HCT116 (cell line): ENCODE measurements around the gene DENND5B. TPM values are rescaled to one million over a fixed set of nuclear protein-coding genes. Genes with fewer than 3 reads are reported as not detected.
A peak's percentile ranks its signal among the peaks of the same experiment; 100 is the strongest.
"Not testable (repeated sequence)": the region's sequence is repeated elsewhere in the genome, so short reads cannot be mapped to it uniquely, and the experiment has no call there.

Experiments
- ATAC-seq: fragments of 200-7000 bp; cut with Tn5 transposase; 2 replicates; pipeline ENCODE4 v1.9.1; 2020; ENCODE audit warnings: mild to moderate bottlenecking, moderate library complexity
- BruUV-seq: library from RNA; stranded (reverse); fragments of 400-500 nt; replicated peaks from 2 replicates; lab custom pipeline; 2021; lab: Mats Ljungman, UMichigan
- CTCF ChIA-PET: fragments of 300-600 bp; sonication (Branson Sonifier 250); formaldehyde crosslinking; loops from one replicate; lab custom pipeline; 2021; ENCODE audit warnings: antibody characterized with exemption; lab: Charles Lee
- POLR2A ChIA-PET: fragments of 300-600, 350-600 bp; sonication (Branson Sonifier 250); formaldehyde crosslinking; loops from one replicate; lab custom pipeline; 2021; ENCODE audit warnings: antibody characterized with exemption; lab: Charles Lee
- RAD21 ChIA-PET, 2 experiments: fragments of 300-600 bp; sonication (Branson Sonifier 250); formaldehyde crosslinking; loops; one replicate each; lab custom pipeline; 2023; ENCODE audit warnings: low total read pairs in 2 of 2; ENCODE audit not compliant: uncharacterized antibody in 2 of 2, unreplicated experiment in 2 of 2, low non-redundant PET in 1 of 2; lab: Charles Lee
- DNase-seq: peaks from one replicate; pipeline ENCODE4 v3.0.0-alpha.2; 2010; ENCODE audit warnings: low read depth, low spot score
- H2AFZ ChIP-seq: fragments of 200-600 bp; shearing (Covaris generic), sonication (generic); 2 replicates; pipeline ENCODE4 v1.6.1; 2017; ENCODE audit warnings: low read depth, mixed run types, mixed read lengths, antibody characterized with exemption, low read length; ENCODE audit not compliant: poor library complexity, severe bottlenecking
- H3K27ac ChIP-seq: 2 replicates; pipeline ENCODE4 v1.5.1; 2012; ENCODE audit warnings: low read depth, low read length
- H3K27me3 ChIP-seq: fragments of 200-600 bp; sonication (generic); 2 replicates; pipeline ENCODE4 v1.6.1; 2016; ENCODE audit warnings: mixed run types, low read length, mixed read lengths; ENCODE audit not compliant: insufficient read depth
- H3K36me3 ChIP-seq, 2 experiments: fragments of 200-500 bp in 1 of 2; fragments of 200-600 bp in 1 of 2; sonication (Bioruptor generic) in 1 of 2; sonication (generic) in 1 of 2; 2 replicates each; pipeline versions ENCODE4 v1.5.1 to v1.6.1; 2014 to 2016; ENCODE audit warnings: low read length in 2 of 2, inconsistent platforms in 1 of 2, mixed read lengths in 1 of 2, mixed run types in 1 of 2; ENCODE audit not compliant: insufficient read depth in 2 of 2, control insufficient read depth in 1 of 2
- H3K4me1 ChIP-seq, 2 experiments: fragments of 200-600 bp in 1 of 2; sonication (generic) in 1 of 2; 2 replicates each; pipeline versions ENCODE4 v1.5.1 to v1.6.1; 2012 to 2017; ENCODE audit warnings: low read length in 2 of 2, inconsistent platforms in 1 of 2, mild to moderate bottlenecking in 1 of 2, mixed read lengths in 1 of 2, mixed run types in 1 of 2, moderate library complexity in 1 of 2; ENCODE audit not compliant: insufficient read depth in 2 of 2, control insufficient read depth in 1 of 2
- H3K4me2 ChIP-seq: fragments of 200-600 bp; sonication (generic); 2 replicates; pipeline ENCODE4 v1.6.1; 2017; ENCODE audit warnings: mixed run types, low read length, mixed read lengths
- H3K4me3 ChIP-seq, 2 experiments: fragments of 200-600 bp in 1 of 2; sonication (generic) in 1 of 2; replicated peaks in 1 of 2; 2 replicates each; pipeline ENCODE4 v1.5.1; 2011 to 2016; ENCODE audit warnings: low read length in 2 of 2, control low read depth in 1 of 2, low read depth in 1 of 2, mild to moderate bottlenecking in 1 of 2, mixed read lengths in 1 of 2, mixed run types in 1 of 2
- H3K79me2 ChIP-seq: fragments of 200-600 bp; sonication (generic); 2 replicates; pipeline ENCODE4 v1.6.1; 2017; ENCODE audit warnings: mild to moderate bottlenecking, mixed run types, low read length, moderate library complexity, mixed read lengths; ENCODE audit not compliant: insufficient read depth
- H3K9ac ChIP-seq: fragments of 200-600 bp; sonication (generic); 2 replicates; pipeline ENCODE4 v1.6.1; 2016; ENCODE audit warnings: low read length, mixed read lengths
- H3K9me2 ChIP-seq: fragments of 200-600 bp; sonication (generic), shearing (Covaris generic); 2 replicates; pipeline ENCODE4 v1.6.1; 2017; ENCODE audit warnings: mixed run types, mild to moderate bottlenecking, moderate library complexity; ENCODE audit not compliant: insufficient read depth
- H3K9me3 ChIP-seq, 2 experiments: fragments of 200-500 bp in 1 of 2; fragments of 200-600 bp in 1 of 2; sonication (Bioruptor generic) in 1 of 2; sonication (generic) in 1 of 2; 2 replicates each; pipeline ENCODE4 v1.6.1; 2014 to 2017; ENCODE audit warnings: low read length in 2 of 2, mixed read lengths in 2 of 2, inconsistent platforms in 1 of 2, low read depth in 1 of 2, mild to moderate bottlenecking in 1 of 2, mixed run types in 1 of 2, moderate library complexity in 1 of 2; ENCODE audit not compliant: control insufficient read depth in 1 of 2, insufficient read depth in 1 of 2
- H4K20me1 ChIP-seq: fragments of 200-600 bp; sonication (generic), shearing (Covaris generic); 2 replicates; pipeline ENCODE4 v1.6.1; 2017; ENCODE audit warnings: mixed run types, mild to moderate bottlenecking, moderate library complexity; ENCODE audit not compliant: insufficient read depth
- CBX3 ChIP-seq: IDR thresholded peaks from 2 replicates; pipeline ENCODE4 v1.6.1; 2012; ENCODE audit warnings: low read depth
- JUND ChIP-seq: IDR thresholded peaks from 2 replicates; pipeline ENCODE4 v1.6.1; 2012
- RAD21 ChIP-seq: IDR thresholded peaks from 2 replicates; pipeline ENCODE4 v1.6.1; 2012; ENCODE audit warnings: low read depth, mild to moderate bottlenecking
- SP1 ChIP-seq: IDR thresholded peaks from 2 replicates; pipeline ENCODE4 v1.6.1; 2012; ENCODE audit warnings: low read depth
- intact Hi-C: fragments of 100-400 bp; cut with micrococcal nuclease; formaldehyde crosslinking; loops from 2 replicates; pipeline ENCODE4 v1.10.0; 2022
- total RNA-seq: library from RNA; stranded (reverse); gene quantifications from one replicate; pipeline ENCODE4 v1.2.1, GENCODE V29; 2021; ENCODE audit not compliant: unreplicated experiment

Gene DENND5B
- total RNA-seq, 1 experiment from 2014 or later: 19.2 TPM

GRCh38 chr12:31475610-31476009 lies 115.3 kb downstream of the DENND5B start:
- BruUV-seq, intact Hi-C loops, H3K79me2 ChIP-seq, H3K9ac ChIP-seq, DNase-seq, H3K27me3 ChIP-seq, H3K4me3 ChIP-seq, RAD21 ChIA-PET, H3K9me3 ChIP-seq, H3K36me3 ChIP-seq, H2AFZ ChIP-seq, H3K9me2 ChIP-seq, H4K20me1 ChIP-seq, CTCF ChIA-PET: not testable (repeated sequence)
- POLR2A ChIA-PET: interaction anchor here (0.7 kb wide), 1 partner anchor 10 kb away, joined by 3 read pairs; no protein-coding TSS in a partner anchor
- H3K4me1 ChIP-seq: peaks cover 42 to 46% of the 10 kb centered on the region in 2 experiments
- ATAC-seq: peak; percentile 52
- peak; percentile 9; the same call in 1 of the 2 replicates for TF ChIP-seq CBX3
- H3K4me2 ChIP-seq: peak overlapping the region; percentile 13; the same call in 1 of the 2 replicates
- peak overlapping the region; percentile 17; the same call in 1 of the 2 replicates for H3K27ac ChIP-seq

DNA sequence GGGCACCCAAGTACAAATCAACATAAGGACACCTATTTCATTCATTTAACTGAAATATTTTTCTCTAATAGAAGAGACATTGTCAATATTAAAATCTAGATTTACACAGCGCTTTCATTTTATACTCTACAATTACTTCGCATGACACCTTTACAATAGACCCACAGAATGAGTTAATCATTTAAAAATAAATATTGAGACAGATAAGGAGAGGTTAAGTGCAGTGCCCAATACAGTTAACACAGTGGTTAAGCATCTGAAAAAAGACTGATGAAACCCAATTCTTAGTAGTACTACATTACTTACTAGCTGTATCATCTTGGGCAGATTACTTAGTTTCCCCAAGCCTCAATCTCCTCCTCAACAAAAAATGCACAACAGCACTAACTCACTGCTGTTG lies 116.2 kb downstream of the DENND5B start:
- ChIA-PET POLR2A (no interaction called here), CTCF (no interaction called here)
- no TSS peak for BruUV-seq

More for the DNA sequence above, 116.2 kb downstream of the DENND5B start:
- Histone ChIP-seq H3K9me2 (no peaks in the 10 kb centered on the region), H3K9ac (no peak overlapping the region), H3K9me3 (no peaks in the 10 kb centered on the region), H4K20me1 (no peaks in the 10 kb centered on the region), H3K36me3 (no peaks in the 10 kb centered on the region), H3K27me3 (no peaks in the 10 kb centered on the region), H3K79me2 (no peaks in the 10 kb centered on the region), H3K4me2 (no peak overlapping the region), H3K4me1 (peaks cover 44 to 47% of the 10 kb centered on the region in 2 experiments), H3K4me3 (no peak overlapping the region), H2AFZ (no peak overlapping the region), H3K27ac (no peak overlapping the region)
- RAD21 ChIA-PET: no interaction called here
- TF ChIP-seq SP1 (no peak), RAD21 (no peak), JUND (no peak)
- DNase-seq: no peak
- ATAC-seq: no peak
- intact Hi-C loops: no loop called here
